Mucosa of descending colon (tissue), 3 donors: ENCODE data around the gene CAB39. TPM values are rescaled to one million over a fixed set of nuclear protein-coding genes. Genes with fewer than 3 reads are reported as not detected.

ENCODE experiments used
- ATAC-seq: fragments of 200-7000 bp; cut with Tn5 transposase; one replicate; pipeline ENCODE4 v1.9.1; 2020; ENCODE audit warnings: mild to moderate bottlenecking, moderate library complexity
- DNase-seq, 3 donors: peaks; one replicate each; pipeline ENCODE4 v3.0.0-alpha.2; 2020
- H3K36me3 ChIP-seq: fragments of 200-600 bp; one replicate; pipeline ENCODE4 v1.8.0; 2021; ENCODE audit warnings: low read depth, mild to moderate bottlenecking
- H3K4me1 ChIP-seq: fragments of 200-600 bp; one replicate; pipeline ENCODE4 v1.8.0; 2021; ENCODE audit warnings: low read depth, mild to moderate bottlenecking
- H3K4me3 ChIP-seq: fragments of 200-600 bp; one replicate; pipeline ENCODE4 v1.8.0; 2021; ENCODE audit warnings: mild to moderate bottlenecking
- H3K9me3 ChIP-seq: fragments of 200-600 bp; one replicate; pipeline ENCODE4 v1.8.0; 2021; ENCODE audit warnings: mild to moderate bottlenecking
- intact Hi-C, 2 donors: fragments of 100-400 bp; cut with DNase I in 1 of 2; cut with micrococcal nuclease in 1 of 2; formaldehyde crosslinking; loops; one replicate each; pipeline versions ENCODE4 v1.11.0 to v1.11.1; 2022; cut with DNase I, micrococcal nuclease
- total RNA-seq, 3 donors: library from RNA; stranded (reverse); fragmentation: NEBNext Ultra II Directional in 2 of 3; extraction: Animal tissue kit (Norgen Biotek cat#: 25700) in 2 of 3; gene quantifications; one replicate each; pipeline versions ENCODE4 v1.2.1 to v1.2.4, GENCODE V29; 2021 to 2023
- TF ChIP-seq, protein P1 (sequence below): fragments of 200-600 bp; IDR thresholded peaks from one replicate; pipeline ENCODE4 v1.8.0; 2022; ENCODE audit warnings: antibody characterized with exemption, mild to moderate bottlenecking
- donor health status: DM: no; HTN: no; CAD: no; lungs with moderate emphysema.
- donor health status: DM: no; HTN: no; CAD: no.
- donor health status: DM: no; HTN: yes; CAD: no.

Gene CAB39
- total RNA-seq, 3 donors from 2014 or later: 112 to 155 (median 115) TPM

DNA sequence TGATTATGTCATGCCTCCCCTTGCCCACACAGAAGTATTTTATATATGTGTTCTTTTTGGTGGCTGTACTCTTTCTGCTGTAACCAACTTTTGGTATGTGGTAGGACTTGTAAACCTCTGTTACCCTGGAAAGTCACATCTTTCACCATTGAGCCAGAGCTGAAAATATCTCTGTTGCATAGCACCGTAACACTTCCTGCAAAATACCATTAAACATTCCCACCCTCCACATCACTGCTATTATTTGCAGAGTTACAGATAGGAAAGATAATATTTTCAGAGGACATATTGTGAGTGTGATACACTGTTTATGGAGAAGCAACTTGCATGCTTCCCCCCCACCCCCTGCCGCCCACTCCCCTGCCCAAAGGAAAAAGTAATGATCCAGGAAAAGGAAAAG is 44.8 kb downstream of the CAB39 start:
- Histone ChIP-seq H3K9me3 (no peaks in the 10 kb centered on the region), H3K4me3 (no peak overlapping the region), H3K36me3 (no peaks in the 10 kb centered on the region), H3K4me1 (peaks cover 31% of the 10 kb centered on the region)
- DNase-seq: no peak
- intact Hi-C loops: no loop called here
- TF ChIP-seq, protein P1, sequence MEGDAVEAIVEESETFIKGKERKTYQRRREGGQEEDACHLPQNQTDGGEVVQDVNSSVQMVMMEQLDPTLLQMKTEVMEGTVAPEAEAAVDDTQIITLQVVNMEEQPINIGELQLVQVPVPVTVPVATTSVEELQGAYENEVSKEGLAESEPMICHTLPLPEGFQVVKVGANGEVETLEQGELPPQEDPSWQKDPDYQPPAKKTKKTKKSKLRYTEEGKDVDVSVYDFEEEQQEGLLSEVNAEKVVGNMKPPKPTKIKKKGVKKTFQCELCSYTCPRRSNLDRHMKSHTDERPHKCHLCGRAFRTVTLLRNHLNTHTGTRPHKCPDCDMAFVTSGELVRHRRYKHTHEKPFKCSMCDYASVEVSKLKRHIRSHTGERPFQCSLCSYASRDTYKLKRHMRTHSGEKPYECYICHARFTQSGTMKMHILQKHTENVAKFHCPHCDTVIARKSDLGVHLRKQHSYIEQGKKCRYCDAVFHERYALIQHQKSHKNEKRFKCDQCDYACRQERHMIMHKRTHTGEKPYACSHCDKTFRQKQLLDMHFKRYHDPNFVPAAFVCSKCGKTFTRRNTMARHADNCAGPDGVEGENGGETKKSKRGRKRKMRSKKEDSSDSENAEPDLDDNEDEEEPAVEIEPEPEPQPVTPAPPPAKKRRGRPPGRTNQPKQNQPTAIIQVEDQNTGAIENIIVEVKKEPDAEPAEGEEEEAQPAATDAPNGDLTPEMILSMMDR: no peak
- ATAC-seq: peak; percentile 26

DNA sequence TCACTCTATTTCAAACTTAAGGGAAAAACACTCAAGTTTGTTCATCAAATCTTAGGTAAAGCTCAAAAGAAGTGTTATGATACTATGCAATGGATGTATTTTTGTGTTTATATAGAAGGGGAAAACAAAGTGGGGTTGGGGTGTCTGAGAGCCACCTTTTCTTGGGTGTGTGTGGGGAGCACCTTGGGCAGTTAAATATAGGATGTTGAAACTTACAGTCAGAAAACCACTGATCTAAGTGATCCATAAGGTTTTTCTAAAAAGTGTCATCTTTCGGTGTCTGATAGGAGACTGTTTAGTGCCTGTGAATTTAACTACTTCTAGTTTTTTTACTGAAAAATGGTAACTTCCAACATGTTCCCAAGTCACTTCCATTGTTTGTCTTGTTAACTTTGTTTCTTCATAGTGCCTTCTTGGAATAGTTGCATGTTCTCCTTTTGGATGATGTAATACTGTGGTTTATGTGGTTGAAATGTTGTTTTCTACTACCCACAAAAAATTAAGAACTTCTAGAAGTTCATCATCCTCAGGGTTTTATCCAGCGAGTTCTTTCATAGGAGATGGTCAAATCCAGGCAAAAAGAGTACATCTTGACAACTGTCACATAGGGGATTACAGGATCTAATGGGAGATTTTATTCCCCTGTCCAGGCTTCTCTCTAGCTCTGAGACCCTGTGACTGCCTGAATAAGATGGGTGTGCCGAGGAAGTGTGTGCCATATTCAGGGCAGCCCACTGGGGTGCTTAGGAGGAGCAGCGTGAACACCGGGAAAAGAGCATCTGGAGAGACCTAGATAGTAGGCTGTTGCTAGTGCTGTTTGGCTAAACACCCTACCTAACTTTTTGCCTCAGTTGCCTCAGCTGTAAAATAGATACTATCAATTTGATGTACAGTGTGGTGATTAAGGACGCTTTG is 46.2 kb downstream of the CAB39 start:
- Histone ChIP-seq H3K9me3 (no peaks in the 10 kb centered on the region), H3K4me3 (no peak overlapping the region), H3K4me1 (peaks cover 31% of the 10 kb centered on the region), H3K36me3 (no peaks in the 10 kb centered on the region)
- DNase-seq (no peak), ATAC-seq (no peak)
- TF ChIP-seq, protein P1: no peak
- intact Hi-C loops: no loop called here

- intact Hi-C loops: no loop called here
- no peak overlapping the region for H3K4me3 ChIP-seq
- no peaks in the 10 kb centered on the region for H3K36me3 ChIP-seq
- H3K9me3 ChIP-seq: no peaks in the 10 kb centered on the region
- ATAC-seq: no peak
- peaks cover 28% of the 10 kb centered on the region for H3K4me1 ChIP-seq
- TF ChIP-seq, protein P1: no peak
- DNase-seq: no peak
Measured at GRCh38 chr2:230759481-230760167, 47.0 kb downstream of the CAB39 start.

GRCh38 chr2:230761704-230762103 is 49.1 kb downstream of the CAB39 start:
- Histone ChIP-seq H3K9me3 (no peaks in the 10 kb centered on the region), H3K4me3 (no peak overlapping the region), H3K4me1 (peaks cover 8% of the 10 kb centered on the region), H3K36me3 (no peaks in the 10 kb centered on the region)
- TF ChIP-seq, protein P1: no peak
- ATAC-seq (no peak), DNase-seq (no peak)
- intact Hi-C loops: no loop called here

- TF ChIP-seq, protein P1: no peak
- intact Hi-C loops: no loop called here
- H3K4me1 ChIP-seq: peaks cover 1% of the 10 kb centered on the region
- no peaks in the 10 kb centered on the region for H3K36me3 ChIP-seq
- DNase-seq (peak in 1 of 3 donors; percentile 45), ATAC-seq (peak; percentile 83)
- H3K9me3 ChIP-seq: no peaks in the 10 kb centered on the region
- H3K4me3 ChIP-seq: no peak overlapping the region
Measured at GRCh38 chr2:230762317-230762896, 49.8 kb downstream of the CAB39 start.
